T-cell (primary cell): Measurements from ENCODE around the gene PTPN12. TPM values are rescaled to one million over a fixed set of nuclear protein-coding genes. Genes with fewer than 3 reads are reported as not detected.
A peak's percentile ranks its signal among the peaks of the same experiment; 100 is the strongest.
"Not testable (repeated sequence)": the region's sequence is repeated elsewhere in the genome, so short reads cannot be mapped to it uniquely, and the experiment has no call there.

Experiments
- ATAC-seq, 4 experiments: fragments of 200-7000 bp in 3 of 4; fragments of 150-1000 bp in 1 of 4; cut with Tn5 transposase; replicated peaks in 1 of 4; 1 replicate in 3 of 4; 2 replicates in 1 of 4; pipeline ENCODE4 v1.10.0; 2021; ENCODE audit warnings: moderate library complexity in 3 of 4, mild to moderate bottlenecking in 2 of 4, moderate number of reproducible peaks in 1 of 4
- CTCF ChIA-PET, 2 donors: fragments of 300-600 bp; sonication (Branson Sonifier 250); formaldehyde crosslinking; loops; one replicate each; lab custom pipeline; 2022; ENCODE audit warnings: antibody characterized with exemption in 2 of 2; lab: Charles Lee
- POLR2A ChIA-PET, 2 donors: fragments of 300-600 bp; sonication (Branson Sonifier 250); formaldehyde crosslinking; loops; one replicate each; lab custom pipeline; 2022; ENCODE audit warnings: antibody characterized with exemption in 2 of 2; lab: Charles Lee
- DNase-seq, 35 experiments: peaks; one replicate each; pipeline versions ENCODE4 v3.0.0 to v3.0.0-alpha.2; 2013 to 2023
- H3K27ac ChIP-seq: one replicate; pipeline ENCODE4 v1.5.1; 2013; ENCODE audit warnings: low read length
- H3K27me3 ChIP-seq, 2 experiments: replicated peaks in 1 of 2; 1 replicate in 1 of 2; 2 replicates in 1 of 2; pipeline versions ENCODE4 v1.6.1 to v1.7.0; 2013; ENCODE audit warnings: low read length in 1 of 2, mixed read lengths in 1 of 2; ENCODE audit not compliant: control insufficient read depth in 2 of 2, insufficient read depth in 2 of 2; ENCODE audit errors: extremely low read depth in 1 of 2
- H3K36me3 ChIP-seq, 2 donors: 1 replicate in 1 of 2; 2 replicates in 1 of 2; pipeline versions ENCODE4 v1.6.1 to v1.7.0; 2013; ENCODE audit warnings: low read length in 1 of 2; ENCODE audit not compliant: control insufficient read depth in 2 of 2, insufficient read depth in 1 of 2; ENCODE audit errors: extremely low read depth in 1 of 2
- H3K4me1 ChIP-seq, 2 experiments: 1 replicate in 1 of 2; 2 replicates in 1 of 2; pipeline versions ENCODE4 v1.6.1 to v1.7.0; 2013; ENCODE audit warnings: low read length in 2 of 2, mixed read lengths in 1 of 2; ENCODE audit not compliant: insufficient read depth in 2 of 2, control insufficient read depth in 1 of 2; ENCODE audit errors: extremely low read depth in 1 of 2
- H3K4me3 ChIP-seq, 2 donors: 1 replicate in 1 of 2; 2 replicates in 1 of 2; pipeline versions ENCODE4 v1.5.1 to v1.7.0; 2013; ENCODE audit warnings: mild to moderate bottlenecking in 2 of 2, low read length in 1 of 2, moderate library complexity in 1 of 2; ENCODE audit not compliant: control insufficient read depth in 1 of 2; ENCODE audit errors: extremely low read depth in 1 of 2
- H3K9me3 ChIP-seq: 2 replicates; pipeline ENCODE4 v1.7.0; 2013
- H3K27ac Mint-ChIP-seq, 2 donors: one replicate each; pipeline ENCODE4 v1.8.0; 2020 to 2021; ENCODE audit warnings: mild to moderate bottlenecking in 2 of 2, mixed read lengths in 2 of 2
- H3K27me3 Mint-ChIP-seq, 2 donors: one replicate each; pipeline ENCODE4 v1.8.0; 2021 to 2022; ENCODE audit warnings: mixed read lengths in 2 of 2
- H3K36me3 Mint-ChIP-seq: one replicate; pipeline ENCODE4 v1.8.0; 2021; ENCODE audit warnings: mixed read lengths
- H3K4me1 Mint-ChIP-seq, 3 donors: one replicate each; pipeline ENCODE4 v1.8.0; 2020 to 2022; ENCODE audit warnings: mixed read lengths in 3 of 3, mild to moderate bottlenecking in 1 of 3
- H3K4me3 Mint-ChIP-seq, 3 donors: one replicate each; pipeline ENCODE4 v1.8.0; 2020 to 2022; ENCODE audit warnings: mild to moderate bottlenecking in 3 of 3, mixed read lengths in 3 of 3, moderate library complexity in 3 of 3
- H3K9me3 Mint-ChIP-seq, 3 donors: one replicate each; pipeline ENCODE4 v1.8.0; 2020 to 2022; ENCODE audit warnings: mixed read lengths in 3 of 3
- WGBS: methylation state at CpG from one replicate; pipeline ENCODE4 v1.1.5; 2013; ENCODE audit warnings: missing lambda C conversion rate; ENCODE audit not compliant: insufficient coverage; 5-methylcytosine and 5-hydroxymethylcytosine counted together
- total RNA-seq, 35 experiments: library from RNA in 6 of 35; stranded (reverse) in 6 of 35; fragments of 120-200 nt in 1 of 35; gene quantifications; one replicate each; pipeline versions ENCODE4 v1.2.1 to v1.2.4 and lab custom pipeline; 2013 to 2026

PTPN12 gene
- total RNA-seq, 5 donors from 2014 or later (not counting 1 experiment from before 2014, with no cell fraction given), result 20.0 to 25.0 (median 21.4) TPM

GRCh38 chr7:77540402-77540822 lies 3.3 kb downstream of the PTPN12 start:
- H3K4me3 ChIP-seq, result no peak overlapping the region
- WGBS, result 100% methylated on average over 1 of the region's 4 CpGs
- peaks cover 8 to 17% of the 10 kb centered on the region in 2 experiments for H3K4me1 ChIP-seq
- POLR2A ChIA-PET, result interaction anchor here in 1 of 2 donors (0.5 to 0.6 kb wide), 2 partner anchors 339 to 1148 kb away, joined by 3 to 5 read pairs; no protein-coding TSS in a partner anchor
- Mint-ChIP-seq H3K36me3 (no peaks in the 10 kb centered on the region), H3K27ac (no peak overlapping the region), H3K4me1 (peaks cover 42 to 56% (median 50%) of the 10 kb centered on the region in 3 donors), H3K4me3 (peak overlapping the region in 1 of 3 donors; percentile 91), H3K9me3 (no peaks in the 10 kb centered on the region), H3K27me3 (no peaks in the 10 kb centered on the region)
- H3K27me3 ChIP-seq, result peaks cover 0 to 4% of the 10 kb centered on the region in 2 experiments
- no peak overlapping the region for H3K27ac ChIP-seq
- DNase-seq (no peak), ATAC-seq (no peak)
- CTCF ChIA-PET, result interaction anchor here (0.7 to 1.1 kb wide), 3 partner anchors 8 to 65 kb away, joined by 3 to 4 read pairs (median 4); no protein-coding TSS in a partner anchor
- no peaks in the 10 kb centered on the region for H3K36me3 ChIP-seq
- no peaks in the 10 kb centered on the region for H3K9me3 ChIP-seq

- not testable (repeated sequence) for H3K27me3 Mint-ChIP-seq, H3K4me3 Mint-ChIP-seq, H3K9me3 Mint-ChIP-seq, H3K27me3 ChIP-seq, H3K9me3 ChIP-seq, DNase-seq, H3K36me3 Mint-ChIP-seq, H3K27ac ChIP-seq, H3K4me3 ChIP-seq, ATAC-seq, H3K36me3 ChIP-seq
- ChIA-PET POLR2A (interaction anchor here in 1 of 2 donors (0.5 to 0.6 kb wide), 3 partner anchors 88 to 1149 kb away, joined by 3 to 5 read pairs (median 3); no protein-coding TSS in a partner anchor), CTCF (interaction anchor here in 1 of 2 donors (0.7 to 1.1 kb wide), 2 partner anchors 8 to 65 kb away, joined by 3 to 4 read pairs; no protein-coding TSS in a partner anchor)
- peaks cover 8 to 15% of the 10 kb centered on the region in 2 experiments for H3K4me1 ChIP-seq
- Mint-ChIP-seq H3K27ac (peak overlapping the region in 1 of 2 donors; percentile 40), H3K4me1 (peaks cover 42 to 55% (median 50%) of the 10 kb centered on the region in 3 donors)
- 100% methylated on average over 2 of the region's 7 CpGs for WGBS
Observed at GRCh38 chr7:77540993-77541392, 3.9 kb downstream of the PTPN12 start.

- 100% methylated on average over 1 of the region's 1 CpG for WGBS
- H3K27ac ChIP-seq, result no peak overlapping the region
- POLR2A ChIA-PET, result interaction anchor here in 1 of 2 donors (0.6 kb wide), 1 partner anchor 48 kb away, joined by 8 read pairs; no protein-coding TSS in a partner anchor
Observed at GRCh38 chr7:77542409-77542808, 5.3 kb downstream of the PTPN12 start.

GRCh38 chr7:77542895-77543294 lies 5.8 kb downstream of the PTPN12 start:
- peak overlapping the region in 1 of 2 donors; percentile 46 for H3K27ac Mint-ChIP-seq
- H3K36me3 Mint-ChIP-seq, result no peaks in the 10 kb centered on the region
- Histone ChIP-seq H3K27me3 (peaks cover 0 to 4% of the 10 kb centered on the region in 2 experiments), H3K9me3 (no peaks in the 10 kb centered on the region), H3K27ac (no peak overlapping the region), H3K4me3 (no peak overlapping the region), H3K36me3 (no peaks in the 10 kb centered on the region), H3K4me1 (peaks cover 9 to 12% of the 10 kb centered on the region in 2 experiments)
- ATAC-seq (no peak), DNase-seq (no peak)
- CTCF ChIA-PET, result interaction anchor here (0.6 to 1.7 kb wide), 2 partner anchors 14 to 57 kb away, joined by 5 to 7 read pairs; no protein-coding TSS in a partner anchor
- no peaks in the 10 kb centered on the region for H3K9me3 Mint-ChIP-seq
- no peaks in the 10 kb centered on the region for H3K27me3 Mint-ChIP-seq
- WGBS, result no CpG with 5 or more reads among the region's 2 CpGs
- H3K4me3 Mint-ChIP-seq, result no peak overlapping the region
- POLR2A ChIA-PET, result interaction anchor here in 1 of 2 donors (0.6 kb wide), 2 partner anchors 48 to 288 kb away, joined by 4 to 8 read pairs; no protein-coding TSS in a partner anchor
- peaks cover 48 to 65% (median 61%) of the 10 kb centered on the region in 3 donors for H3K4me1 Mint-ChIP-seq

More at GRCh38 chr7:77542409-77542808, 5.3 kb downstream of the PTPN12 start:
- Mint-ChIP-seq H3K9me3 (no peaks in the 10 kb centered on the region), H3K27ac (peak overlapping the region; percentile 37 to 46), H3K4me3 (no peak overlapping the region), H3K36me3 (no peaks in the 10 kb centered on the region), H3K4me1 (peaks cover 43 to 61% (median 56%) of the 10 kb centered on the region in 3 donors), H3K27me3 (no peaks in the 10 kb centered on the region)
- Histone ChIP-seq H3K36me3 (no peaks in the 10 kb centered on the region), H3K9me3 (no peaks in the 10 kb centered on the region), H3K27me3 (peaks cover 0 to 4% of the 10 kb centered on the region in 2 experiments), H3K4me3 (no peak overlapping the region), H3K4me1 (peaks cover 10 to 12% of the 10 kb centered on the region in 2 experiments)
- CTCF ChIA-PET, result interaction anchor here in 1 of 2 donors (1.7 kb wide), 1 partner anchor 14 kb away, joined by 5 read pairs; no protein-coding TSS in a partner anchor
- ATAC-seq, result no peak
- no peak for DNase-seq

- ATAC-seq, result no peak
- CTCF ChIA-PET, result interaction anchor here (0.5 to 1.7 kb wide), 3 partner anchors 15 to 203 kb away, joined by 3 to 5 read pairs (median 3); no protein-coding TSS in a partner anchor
Observed at GRCh38 chr7:77543910-77544309, 6.8 kb downstream of the PTPN12 start.

GRCh38 chr7:77544518-77544917 lies 7.4 kb downstream of the PTPN12 start:
- Mint-ChIP-seq H3K4me1 (peaks cover 48 to 64% (median 61%) of the 10 kb centered on the region in 3 donors), H3K27ac (no peak overlapping the region), H3K4me3 (no peak overlapping the region), H3K27me3 (no peaks in the 10 kb centered on the region), H3K9me3 (no peaks in the 10 kb centered on the region), H3K36me3 (no peaks in the 10 kb centered on the region)
- no peaks in the 10 kb centered on the region for H3K36me3 ChIP-seq
- H3K9me3 ChIP-seq, result no peaks in the 10 kb centered on the region
- ATAC-seq (no peak), DNase-seq (no peak)
- CTCF ChIA-PET, result interaction anchor here in 1 of 2 donors (0.5 kb wide), 1 partner anchor 28 kb away, joined by 3 read pairs; no protein-coding TSS in a partner anchor
- POLR2A ChIA-PET, result no interaction called here
- H3K4me1 ChIP-seq, result peaks cover 0 to 3% of the 10 kb centered on the region in 2 experiments
- no peak overlapping the region for H3K27ac ChIP-seq
- no CpG with 5 or more reads among the region's 2 CpGs for WGBS
- H3K27me3 ChIP-seq, result no peaks in the 10 kb centered on the region
- H3K4me3 ChIP-seq, result no peak overlapping the region

More at GRCh38 chr7:77543910-77544309, 6.8 kb downstream of the PTPN12 start:
- Histone ChIP-seq H3K4me1 (peaks cover 0 to 4% of the 10 kb centered on the region in 2 experiments), H3K27ac (no peak overlapping the region), H3K36me3 (no peaks in the 10 kb centered on the region), H3K27me3 (no peaks in the 10 kb centered on the region), H3K4me3 (no peak overlapping the region), H3K9me3 (no peaks in the 10 kb centered on the region)
- H3K9me3 Mint-ChIP-seq, result no peaks in the 10 kb centered on the region
- DNase-seq, result no peak
- no peak overlapping the region for H3K4me3 Mint-ChIP-seq
- H3K27me3 Mint-ChIP-seq, result no peaks in the 10 kb centered on the region
- H3K36me3 Mint-ChIP-seq, result no peaks in the 10 kb centered on the region
- POLR2A ChIA-PET, result no interaction called here
- peak overlapping the region in 1 of 2 donors; percentile 14 for H3K27ac Mint-ChIP-seq
- H3K4me1 Mint-ChIP-seq, result peaks cover 48 to 67% (median 63%) of the 10 kb centered on the region in 3 donors
- WGBS, result 80% methylated on average over 1 of the region's 4 CpGs
